GM19324 (cell line): ENCODE results near the gene ATP1A3.

ENCODE experiments used
- ATAC-seq: cut with Tn5 transposase; IDR thresholded peaks from one replicate; pipeline ENCODE4 v1.9.1; 2021; ENCODE audit warnings: mild to moderate bottlenecking, moderate library complexity; ENCODE audit not compliant: unreplicated experiment, low FRiP score

The ATP1A3 gene

DNA sequence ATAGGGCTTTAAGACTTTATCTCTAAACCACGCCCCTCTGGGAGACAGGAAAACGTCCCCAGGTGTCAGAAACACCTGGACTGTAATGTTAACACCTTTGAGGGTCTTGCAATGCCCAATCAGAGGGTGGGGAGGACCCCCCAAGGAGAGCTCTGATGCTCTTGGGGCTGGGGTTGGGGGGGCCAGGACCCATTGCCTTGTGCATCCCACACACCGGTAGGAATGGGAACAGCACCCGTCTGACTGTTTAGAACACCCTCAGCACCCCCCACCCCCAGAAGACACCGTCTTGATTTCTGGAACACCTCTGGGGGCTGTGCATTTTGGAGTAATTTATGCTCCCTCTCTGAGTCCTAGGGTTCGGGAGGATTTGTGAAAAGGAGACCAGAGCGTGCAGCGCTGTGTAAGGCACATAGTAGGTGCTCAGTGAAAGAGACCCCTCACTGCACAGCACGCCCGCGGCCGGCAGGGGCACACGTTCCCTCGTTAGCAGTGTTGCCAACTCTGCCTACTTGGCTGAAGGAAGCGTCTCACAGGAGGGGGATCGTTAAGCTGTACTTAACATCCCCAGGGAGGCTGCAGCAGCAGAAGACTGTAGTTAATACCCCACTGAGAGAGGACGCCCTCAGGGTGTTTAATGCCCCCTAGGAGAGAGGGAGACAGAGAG, 63.0 kb downstream of the ATP1A3 start:
- no peak for ATAC-seq

DNA sequence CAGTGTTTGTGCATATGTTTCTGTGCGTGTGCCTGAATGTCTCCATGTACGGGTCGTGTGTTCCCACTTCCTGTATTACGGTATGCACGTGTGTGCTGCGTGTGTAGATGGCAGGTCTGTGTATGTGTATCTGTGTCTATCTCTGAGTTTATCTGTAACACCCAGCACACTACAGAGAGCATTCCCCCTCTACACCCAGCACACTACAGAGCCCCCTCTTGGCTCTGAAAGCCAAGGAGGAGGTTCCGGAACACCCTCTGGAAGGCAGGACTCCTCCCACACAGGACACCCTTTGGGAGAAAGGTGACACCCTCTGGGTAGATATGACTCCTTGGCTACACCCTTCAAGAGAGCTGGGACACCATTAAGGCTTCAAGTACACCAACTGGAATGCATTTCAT, 63.7 kb downstream of the ATP1A3 start:
- no peak for ATAC-seq

DNA sequence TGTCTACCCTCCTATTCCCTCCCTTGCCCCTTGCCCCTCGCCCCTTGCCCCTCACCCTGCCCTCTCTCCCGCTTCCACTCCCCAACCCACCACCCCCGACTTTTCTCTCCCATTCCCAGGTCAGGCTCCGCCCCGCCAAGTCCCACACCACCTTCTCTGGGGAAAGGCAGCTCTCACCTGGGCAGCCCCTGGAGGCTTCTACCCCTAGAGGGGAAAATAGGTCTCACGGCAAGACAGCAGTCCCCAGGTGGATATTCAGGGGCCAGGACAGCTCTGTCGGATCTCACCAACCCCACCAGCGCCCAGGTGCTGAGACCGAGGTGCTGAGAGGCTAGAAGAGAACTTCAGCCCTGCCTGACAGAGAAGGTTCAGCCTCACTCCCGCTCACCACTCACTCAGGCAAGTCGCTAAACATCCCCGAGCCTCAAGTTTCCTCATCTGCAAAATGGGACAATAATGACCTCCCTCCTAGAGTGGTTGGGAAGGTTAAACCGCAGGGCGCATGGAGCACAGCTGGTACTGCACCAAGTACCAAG, 64.4 kb downstream of the ATP1A3 start:
- ATAC-seq: no peak

DNA sequence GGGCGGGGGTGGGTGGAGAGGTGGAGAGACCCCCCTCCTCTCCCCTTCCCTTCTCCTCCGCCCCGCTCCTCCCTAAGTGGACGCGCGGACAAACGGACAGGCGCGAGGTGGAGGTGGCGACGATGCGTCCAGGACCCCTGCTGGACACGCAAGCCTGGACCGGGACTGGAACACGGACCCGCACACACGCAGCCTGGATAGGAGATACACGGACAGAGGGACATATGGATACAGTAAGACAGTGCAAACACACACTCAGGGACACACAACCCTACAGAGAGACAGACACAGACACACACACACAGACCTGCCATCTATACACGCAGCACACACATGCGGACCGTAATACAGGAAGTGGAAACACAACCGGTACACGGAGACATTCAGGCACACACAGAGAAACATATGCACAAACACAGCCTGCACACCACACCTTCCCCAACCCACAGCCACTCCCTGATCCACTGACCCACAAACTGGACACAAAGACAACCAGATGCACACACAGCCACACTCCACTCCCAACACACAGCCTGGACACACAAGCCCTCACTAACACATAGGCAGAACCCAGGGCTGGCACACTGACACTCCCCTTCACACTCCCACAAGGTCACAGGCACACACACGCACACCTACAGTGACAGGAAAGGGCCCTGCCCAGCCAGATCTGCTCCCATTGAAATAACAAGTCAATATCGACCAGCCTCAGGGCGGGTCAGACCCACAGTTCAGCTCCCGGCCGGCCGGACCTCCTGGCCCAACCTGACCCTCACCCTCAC, 65.1 kb downstream of the ATP1A3 start:
- ATAC-seq: no peak

DNA sequence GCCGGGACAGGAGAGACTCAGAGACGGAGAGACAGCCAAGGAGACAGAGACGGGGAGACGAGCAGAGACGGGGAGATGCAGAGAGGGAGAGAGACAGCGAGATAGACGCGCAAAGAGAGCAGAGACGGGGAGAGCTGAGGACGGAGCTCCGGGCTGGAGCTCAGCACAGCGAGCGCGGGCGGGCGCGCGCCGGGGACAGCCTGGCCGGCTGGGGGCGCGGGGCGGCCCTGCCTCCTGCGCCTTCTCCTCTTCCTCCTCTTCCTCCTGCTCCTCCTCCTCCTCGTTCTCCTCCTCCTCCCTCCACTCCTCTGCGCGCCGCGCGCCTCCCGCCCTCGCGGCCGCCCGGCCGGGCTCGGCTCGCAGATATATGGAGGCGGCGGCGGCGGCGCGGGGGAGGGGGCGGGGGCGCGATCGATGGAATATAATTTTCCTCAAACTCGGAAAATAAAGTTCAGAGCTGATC, 65.8 kb downstream of the ATP1A3 start, which contains the start of gene ERFL:
TSS of gene ERFL (minus strand) at position 229 of the 463 bp plus-strand sequence. CDS start 15,530 bp downstream, outside the sequence.
- no peak for ATAC-seq

DNA sequence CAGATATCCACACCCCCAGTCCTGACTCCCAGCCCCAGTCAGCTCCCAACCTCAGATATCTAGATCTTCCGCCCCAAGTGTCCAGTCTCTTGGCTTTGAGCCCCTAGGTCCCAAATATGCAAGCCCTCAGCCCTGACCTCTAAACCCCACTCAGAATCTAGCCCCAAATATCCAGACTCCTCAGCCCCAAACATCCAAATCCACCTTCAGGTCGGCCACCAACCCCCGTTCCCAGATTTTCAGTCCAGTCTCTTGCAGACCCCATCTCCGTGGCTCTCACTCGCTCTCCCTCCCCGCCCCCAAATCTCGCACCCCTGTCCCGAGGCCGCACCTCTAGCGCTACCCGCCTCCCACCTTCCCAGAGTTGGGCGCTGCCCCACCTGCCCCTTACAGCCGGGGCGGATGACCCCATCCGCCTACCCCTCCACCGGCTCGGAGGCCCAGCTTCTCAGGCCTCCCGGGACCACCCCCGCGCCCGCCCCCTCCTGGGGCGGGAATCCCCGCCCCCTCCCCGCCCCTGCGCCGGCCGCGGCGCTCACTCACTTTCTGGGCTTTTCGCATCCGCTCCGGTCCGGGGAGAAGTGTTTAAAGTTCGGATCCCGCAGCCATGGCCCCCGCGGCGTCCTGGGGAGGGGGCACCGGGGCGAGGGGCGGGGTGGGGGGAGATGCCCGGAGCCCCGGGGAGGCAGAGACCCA, 66.4 kb downstream of the ATP1A3 start:
- ATAC-seq: no peak

DNA sequence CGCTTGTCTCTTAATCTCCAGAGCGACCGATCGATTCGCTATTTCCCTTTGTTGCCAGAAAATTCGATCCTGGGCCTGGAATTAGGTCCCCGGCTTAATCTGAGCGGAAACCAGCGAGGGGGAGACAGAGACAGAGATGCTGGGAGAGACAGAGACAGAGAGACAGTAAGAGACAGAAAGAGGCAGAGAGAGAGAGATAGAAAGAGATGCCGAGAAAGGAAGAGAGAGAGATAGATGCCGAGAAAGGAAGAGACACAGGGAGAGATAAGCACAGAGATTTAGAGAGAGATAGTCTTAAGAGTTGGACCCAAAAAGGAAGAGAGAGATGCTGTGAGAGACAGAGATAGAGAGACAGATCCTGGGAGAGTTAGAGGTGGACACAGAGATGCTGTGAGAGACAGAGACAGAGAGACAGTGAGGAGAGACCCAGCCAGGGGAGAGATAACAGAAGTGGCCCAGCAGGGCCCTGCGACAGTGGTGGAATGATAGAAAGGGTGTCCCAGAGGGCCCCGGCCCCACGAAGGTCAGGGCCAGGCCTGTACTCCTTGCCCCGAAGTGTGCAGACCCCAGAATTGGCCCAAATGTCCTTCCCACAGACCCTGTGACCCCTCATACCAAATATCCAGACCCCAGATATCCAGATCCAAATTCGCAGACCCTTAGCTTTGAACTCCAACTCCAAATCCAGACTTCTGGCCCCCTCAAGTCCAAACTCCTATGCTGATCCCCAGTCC, 67.1 kb downstream of the ATP1A3 start:
- ATAC-seq: no peak

DNA sequence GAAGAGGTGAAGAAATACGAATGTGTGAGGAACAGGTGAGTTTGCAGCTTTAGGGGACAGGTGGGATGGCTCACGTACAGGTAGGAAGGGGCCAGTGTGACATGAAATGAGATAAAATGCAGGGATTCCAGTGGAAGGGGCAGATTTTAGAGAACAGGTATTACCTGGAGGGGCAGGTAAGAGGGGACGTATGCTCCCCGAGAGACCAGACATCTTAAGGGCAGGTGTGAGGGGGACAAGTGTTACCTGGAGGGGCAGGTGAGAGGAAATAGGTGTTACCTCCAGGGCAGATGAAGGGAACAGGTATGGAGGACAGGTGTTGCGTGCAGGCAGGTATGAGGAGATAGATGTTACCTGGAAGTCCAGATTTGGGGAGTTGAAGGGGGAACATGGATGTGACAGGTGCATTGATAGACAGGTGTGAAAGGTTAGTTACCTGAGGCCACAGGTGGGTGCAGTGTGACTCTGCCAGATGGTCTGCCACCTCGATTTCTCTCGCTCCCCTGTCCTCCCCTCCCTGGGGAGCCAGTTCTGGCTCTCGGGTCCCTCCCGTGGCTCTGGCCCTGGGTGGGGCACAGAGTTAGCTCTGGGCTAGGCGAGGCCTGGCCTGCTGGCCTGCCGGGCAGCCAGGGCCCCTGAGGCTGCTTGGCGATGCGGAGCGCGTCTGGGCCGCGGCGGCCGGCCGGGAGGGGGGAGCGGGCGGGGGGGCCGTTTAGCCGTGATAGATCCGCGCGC, 67.8 kb downstream of the ATP1A3 start:
- no peak for ATAC-seq

DNA sequence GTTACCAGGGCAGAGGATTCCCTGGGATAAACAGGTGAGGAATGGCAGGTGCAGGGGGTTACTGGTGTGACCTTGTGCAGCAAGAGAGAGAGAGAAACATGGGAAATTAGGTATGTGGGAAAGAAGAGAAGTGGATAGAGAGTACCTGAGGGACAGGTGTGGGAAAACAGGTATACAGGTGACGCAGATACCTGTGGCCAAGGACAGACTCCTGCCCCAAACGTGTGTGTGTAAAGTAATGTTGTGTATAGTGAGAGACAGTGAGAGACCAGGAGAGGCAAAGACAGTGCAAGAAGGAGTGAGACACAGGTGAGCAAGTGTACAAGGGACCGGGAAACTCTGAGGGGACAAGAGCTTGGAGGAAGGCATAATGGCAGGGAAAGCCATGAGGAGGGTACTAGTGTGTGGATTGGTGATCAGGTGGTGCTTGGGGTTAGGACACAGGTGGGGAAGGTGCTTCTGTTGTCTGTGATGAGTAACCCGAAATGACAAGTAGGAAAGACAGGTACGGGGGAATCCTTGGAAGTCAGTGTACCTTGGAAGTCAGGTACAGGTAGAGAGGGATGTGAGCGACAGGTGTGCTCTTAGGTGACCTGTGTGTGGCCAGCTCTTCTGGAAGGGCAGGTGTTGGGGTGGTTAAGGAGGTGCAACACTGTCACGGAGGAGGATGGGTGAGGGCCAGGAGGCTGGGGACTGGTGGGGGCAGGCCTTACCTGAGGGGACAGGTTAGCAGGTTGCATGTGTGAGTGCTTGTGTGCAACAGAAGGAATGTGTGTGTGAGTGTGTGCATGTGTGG, 68.6 kb downstream of the ATP1A3 start:
- no peak for ATAC-seq

DNA sequence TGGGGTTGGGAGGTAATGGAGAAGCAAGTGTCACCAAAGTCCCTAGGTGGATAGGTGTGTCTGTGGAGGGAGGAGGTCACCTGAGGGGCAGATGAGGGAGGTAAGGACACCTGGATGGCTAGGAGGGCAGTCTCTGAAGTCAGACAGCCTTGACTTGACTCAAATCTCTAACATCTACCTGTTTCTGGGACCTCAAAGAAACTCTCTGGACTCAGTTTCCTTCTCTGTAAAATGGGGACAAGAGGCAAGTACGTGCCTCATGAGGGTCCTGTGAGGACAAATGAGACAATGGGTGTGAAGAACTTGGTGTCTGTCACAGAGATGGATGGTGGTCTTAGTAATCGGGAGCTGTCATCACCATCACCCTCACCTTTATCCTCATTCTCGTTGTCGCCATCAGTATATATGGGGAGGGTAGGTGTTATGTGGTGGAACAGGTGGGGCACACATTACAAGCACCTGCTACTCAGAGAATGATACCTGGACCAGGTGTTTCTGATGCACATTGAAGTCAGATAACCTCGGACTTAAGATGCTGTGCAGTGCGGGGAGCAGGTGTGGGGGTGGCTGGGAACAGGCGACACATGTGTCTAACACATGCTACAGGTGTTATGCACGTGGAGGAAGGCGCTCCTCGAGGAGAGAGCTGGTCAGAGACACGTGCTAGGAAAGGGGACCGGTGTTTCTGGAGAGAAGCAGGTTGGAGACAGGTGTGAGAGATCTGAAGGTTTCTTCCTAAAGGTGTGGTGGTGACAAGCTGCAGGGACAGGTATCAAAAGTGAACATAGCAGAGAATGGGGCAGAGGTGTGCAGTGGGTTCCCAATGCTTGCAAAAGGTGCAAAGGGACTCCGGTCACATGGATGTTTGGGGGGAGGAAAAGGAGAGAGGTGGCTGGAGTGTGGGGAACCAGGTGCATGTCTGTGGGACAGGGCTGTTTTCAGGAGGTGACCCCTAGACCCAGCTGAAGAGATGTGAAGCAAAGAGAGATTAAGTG, 69.6 kb downstream of the ATP1A3 start:
- ATAC-seq: no peak

DNA sequence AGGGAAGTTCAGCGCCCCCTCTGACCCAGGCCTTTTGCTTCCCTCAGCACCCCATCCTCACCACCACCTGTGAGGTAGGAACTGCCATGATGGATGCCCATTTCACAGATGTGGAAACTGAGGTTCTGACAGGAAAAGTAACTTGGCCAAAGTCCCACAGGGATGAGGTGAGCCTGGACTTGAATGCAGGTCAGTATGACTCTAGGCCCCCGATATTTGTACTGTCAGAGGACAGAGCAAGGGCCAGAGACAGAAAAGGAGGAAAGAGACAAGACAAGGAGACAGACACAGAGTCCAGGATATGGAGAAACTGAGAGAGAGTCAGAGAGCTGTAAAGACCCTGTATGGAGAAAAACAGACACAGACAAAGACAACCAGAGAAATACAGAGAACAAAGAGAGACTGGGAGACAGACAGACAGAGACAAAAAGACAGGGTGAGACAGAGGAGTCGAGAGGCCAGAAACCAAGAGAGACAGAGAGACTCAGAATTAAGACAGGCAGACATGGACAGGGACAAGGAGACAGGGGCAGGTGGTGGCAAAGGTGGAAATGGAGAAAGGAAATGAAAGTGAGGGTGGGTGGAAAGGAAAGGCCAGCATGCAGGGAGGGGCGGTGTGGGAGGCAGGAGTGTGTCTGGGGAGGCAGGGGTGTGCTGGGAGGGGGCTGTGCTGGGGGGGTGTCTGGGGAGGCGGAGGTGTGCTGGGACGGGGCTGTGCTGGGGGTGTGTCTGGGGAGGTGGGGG, 70.8 kb downstream of the ATP1A3 start:
- no peak for ATAC-seq

DNA sequence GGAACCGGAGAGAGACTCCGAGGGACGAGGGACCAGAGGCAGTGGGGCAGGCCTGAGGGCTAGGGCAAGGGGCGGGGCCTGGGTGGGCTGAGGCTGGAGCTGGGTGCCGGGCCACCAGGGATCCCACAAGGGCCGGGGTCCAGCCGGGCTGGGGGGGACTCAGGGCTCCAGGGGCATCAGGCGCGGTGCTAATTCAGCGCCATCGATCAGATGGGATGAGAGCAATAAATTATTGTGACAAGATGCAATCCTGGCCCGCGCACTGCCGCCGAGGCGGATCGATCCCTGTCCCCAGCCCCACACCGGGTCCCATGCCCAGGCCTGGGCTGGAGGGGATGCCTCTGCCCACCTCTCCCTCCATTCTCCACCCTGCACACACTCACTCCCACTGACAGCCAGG, 71.4 kb downstream of the ATP1A3 start:
- ATAC-seq: no peak

DNA sequence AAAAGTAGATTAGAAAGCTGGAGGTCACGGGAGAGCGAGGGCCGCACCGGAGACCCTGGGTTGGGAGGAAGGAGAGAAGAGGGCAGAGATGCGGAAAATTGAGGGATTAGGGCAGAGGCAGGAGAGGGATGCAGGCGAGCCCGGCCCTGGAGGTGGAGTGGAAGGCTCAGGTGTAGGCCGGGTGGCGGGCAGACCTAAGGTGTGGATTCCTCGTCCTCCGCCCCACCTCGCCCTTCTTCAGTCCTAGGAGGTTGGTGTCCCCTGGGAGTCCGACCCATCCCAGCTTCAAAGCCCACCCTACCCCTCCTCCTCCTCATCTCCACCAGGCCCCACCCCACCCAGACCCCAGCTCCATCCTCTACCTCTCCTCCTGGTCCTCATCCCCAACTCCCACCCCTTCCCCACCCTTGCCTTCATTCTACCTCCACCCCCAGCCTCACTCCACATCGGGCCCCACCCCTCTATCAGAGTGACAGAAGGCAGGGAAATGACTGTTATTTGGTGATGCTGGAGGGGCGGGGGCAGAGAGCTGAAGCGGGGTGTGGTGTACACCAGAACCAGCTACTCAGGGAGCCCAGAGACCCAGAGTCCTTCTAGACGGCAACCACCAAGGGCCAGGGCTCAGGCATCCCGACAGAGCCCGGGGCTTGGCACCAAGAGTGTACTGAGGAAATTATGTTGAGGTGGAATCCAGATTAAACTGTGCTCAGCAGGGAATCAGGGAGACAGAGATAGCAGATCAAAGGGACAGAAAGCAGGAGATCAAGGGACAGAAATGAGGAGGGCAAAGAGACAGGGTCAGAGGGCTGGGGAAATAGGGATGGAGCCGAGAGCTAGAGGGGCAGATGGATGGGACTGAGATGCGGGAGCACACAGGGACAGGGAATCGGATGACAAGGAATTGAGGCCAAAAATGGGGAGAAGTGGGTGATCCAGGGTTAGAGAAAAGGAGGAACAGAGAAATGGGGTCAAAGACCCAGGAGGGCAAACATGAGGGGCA, 72.2 kb downstream of the ATP1A3 start:
- ATAC-seq: no peak

DNA sequence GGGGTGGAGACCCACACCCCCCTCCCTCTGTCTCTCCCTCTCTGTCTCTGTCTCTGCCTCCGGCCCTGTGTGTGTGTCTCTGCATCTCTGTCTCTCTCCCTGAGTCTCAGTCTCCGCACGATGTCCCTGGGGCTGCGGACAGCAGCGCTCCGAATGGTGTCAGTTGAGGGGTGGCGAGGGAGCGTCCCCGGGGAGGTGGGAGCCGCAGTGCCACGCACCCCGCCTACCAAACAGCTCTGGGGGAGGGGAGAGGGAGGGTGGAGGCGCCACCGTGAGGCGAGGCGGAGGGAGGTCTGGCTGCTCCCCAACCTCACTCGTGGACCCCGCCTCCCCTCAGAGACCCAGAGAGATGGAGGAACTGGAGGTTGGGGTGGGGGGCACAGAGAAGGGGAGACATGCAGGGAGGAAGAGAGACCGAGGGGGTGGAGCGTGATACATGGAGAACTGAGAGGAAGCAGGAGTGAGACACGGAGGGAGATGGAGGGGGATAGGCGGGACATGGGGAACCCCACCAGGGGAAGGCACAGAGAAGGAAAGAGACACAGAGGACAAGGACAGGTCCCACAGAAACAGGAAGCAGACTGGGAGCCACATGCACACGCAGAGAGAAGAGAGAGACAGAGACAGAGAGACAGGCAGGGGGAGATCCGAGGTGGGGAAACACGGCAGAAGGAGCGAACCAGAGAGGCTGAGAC, 73.0 kb downstream of the ATP1A3 start:
- no peak for ATAC-seq

DNA sequence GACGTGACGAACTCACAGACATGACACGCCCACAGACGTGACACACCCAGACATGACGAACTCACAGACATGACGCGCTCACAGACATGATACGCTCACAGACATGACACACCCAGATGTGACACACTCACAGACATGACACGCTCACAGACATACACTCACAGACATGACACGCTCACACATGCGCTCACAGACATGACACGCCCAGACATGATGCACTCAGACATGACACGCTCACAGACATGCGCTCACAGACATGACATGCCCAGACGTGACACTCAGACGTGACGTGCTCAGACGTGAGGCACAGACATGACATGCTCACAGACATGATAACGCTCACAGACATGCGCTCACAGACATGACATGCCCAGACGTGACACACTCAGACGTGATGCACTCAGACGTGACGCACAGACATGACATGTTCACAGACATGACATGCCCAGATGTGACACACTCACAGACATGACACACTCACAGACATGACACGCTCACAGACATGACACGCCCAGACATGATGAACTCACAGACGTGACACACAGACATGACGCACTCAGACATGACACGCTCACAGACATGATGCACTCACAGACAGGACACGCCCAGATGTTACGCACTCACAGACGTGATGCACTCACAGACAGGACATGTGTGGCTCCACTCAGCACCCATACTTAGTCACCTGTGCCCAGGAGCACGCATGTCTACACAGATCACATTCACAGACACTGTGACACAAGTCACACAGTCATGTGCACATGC, 73.9 kb downstream of the ATP1A3 start:
- no peak for ATAC-seq
